Caki2 (cell line): Measurements from ENCODE around the gene TIMM21. TPM values are rescaled to one million over a fixed set of nuclear protein-coding genes. Genes with fewer than 3 reads are reported as not detected.
A peak's percentile ranks its signal among the peaks of the same experiment; 100 is the strongest.

Experiments used
- DNase-seq: peaks from one replicate; pipeline ENCODE4 v3.0.0-alpha.2; 2015; ENCODE audit warnings: low read depth
- in situ Hi-C: cut with HindIII; loops from 2 replicates; pipeline ENCODE4 v1.10.0; 2016; ENCODE audit warnings: low sequenced_read_pairs, low pct_unique_long_range_greater_than_20kb, mixed read lengths
- total RNA-seq: library from RNA; depleted of rRNA; stranded (reverse); fragments of >200 nt; shearing (Covaris generic); gene quantifications from 2 replicates; pipeline ENCODE4 v1.2.3, GENCODE V29; 2014; ENCODE audit warnings: low replicate concordance

Gene TIMM21
- total RNA-seq, 1 experiment from 2014 or later, result 31.9 TPM

DNA sequence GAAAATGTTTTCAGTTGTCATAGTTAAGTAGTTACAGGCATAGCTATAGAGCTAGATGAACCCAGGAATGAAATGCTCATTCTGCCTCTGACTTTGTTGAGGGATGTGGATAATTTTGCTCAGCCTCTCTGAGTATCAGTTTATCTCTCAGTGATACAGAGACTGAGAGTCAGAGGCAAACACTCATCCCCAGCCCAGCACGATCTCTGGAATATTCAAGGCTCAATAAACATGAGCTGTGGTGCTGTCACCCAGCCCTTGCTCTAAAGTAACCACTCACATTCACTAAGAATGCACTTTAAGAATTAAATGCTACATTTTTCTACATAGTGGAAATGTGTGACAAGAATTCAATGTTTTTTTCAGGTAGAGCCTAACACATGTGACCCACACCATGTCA is 30.6 kb downstream of the TIMM21 start:
- in situ Hi-C loops, result no loop called here
- DNase-seq, result no peak

DNA sequence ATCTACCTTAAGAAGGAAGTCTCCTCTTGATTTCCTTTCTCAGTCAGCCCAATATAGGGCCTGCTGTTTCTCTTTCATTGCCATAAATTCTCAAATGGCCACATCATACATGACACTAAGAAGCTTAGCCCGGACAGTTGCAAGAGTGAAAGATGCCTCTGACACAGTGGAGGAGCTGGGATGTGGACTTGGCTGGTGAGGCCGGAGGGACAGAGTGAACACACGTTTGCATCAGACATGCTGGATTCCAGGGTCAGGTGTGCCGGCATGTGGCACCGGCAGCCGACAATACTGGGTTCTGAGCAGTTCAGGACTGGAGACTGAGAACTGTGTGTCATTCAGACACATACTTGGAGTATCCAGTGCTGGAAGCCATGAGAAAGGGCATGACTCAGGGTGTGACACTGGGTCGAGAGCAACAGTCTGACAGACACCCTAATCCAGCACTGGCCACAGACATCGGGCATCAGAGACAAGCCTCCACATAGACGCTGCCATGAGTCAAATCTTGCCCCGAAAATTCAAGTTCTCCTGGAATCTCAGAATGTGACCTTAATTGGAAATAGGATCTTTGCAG is 31.4 kb downstream of the TIMM21 start:
- in situ Hi-C loops, result no loop called here

DNA sequence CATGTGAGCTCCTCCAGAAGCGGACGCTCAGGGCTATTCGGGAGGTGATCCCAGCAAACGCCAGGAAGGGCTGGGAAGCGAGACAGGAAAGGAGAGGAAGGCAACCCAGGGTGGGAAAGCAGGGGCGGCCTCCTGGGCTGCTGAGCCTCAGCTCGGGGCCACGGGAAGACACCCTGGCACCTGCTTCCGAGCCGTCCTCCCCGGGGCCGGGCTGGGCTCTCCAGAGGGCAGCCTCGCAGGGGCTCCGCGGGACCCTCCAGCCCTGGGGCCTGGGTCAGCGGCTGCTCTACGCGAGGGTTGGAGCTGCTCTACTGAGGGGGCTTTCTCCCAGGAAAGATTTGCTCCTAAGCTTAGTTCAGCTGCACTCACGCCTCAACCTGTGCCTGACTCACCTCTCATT is 34.0 kb downstream of the TIMM21 start:
- in situ Hi-C loops, result no loop called here
- DNase-seq, result no peak

More for the DNA sequence above, 31.4 kb downstream of the TIMM21 start:
- DNase-seq, result no peak

DNA sequence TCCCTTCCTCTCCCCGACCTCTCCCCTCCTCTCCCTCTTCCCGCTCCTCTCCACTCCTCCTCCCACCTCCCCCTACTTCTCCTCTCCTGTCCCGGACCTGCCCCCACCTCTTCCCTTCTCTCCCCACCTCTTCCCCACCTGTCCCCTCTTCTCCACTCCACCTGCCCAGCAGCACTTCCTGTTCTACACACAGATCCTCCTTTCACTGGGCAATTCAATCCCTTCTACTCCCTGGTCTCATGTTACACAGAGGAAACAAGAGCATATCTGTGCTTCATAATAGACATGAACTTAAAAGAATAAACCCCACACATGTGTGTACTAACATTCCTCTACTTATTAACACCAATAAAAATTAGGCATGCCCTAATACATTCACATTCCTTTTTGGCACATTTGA is 34.8 kb downstream of the TIMM21 start:
- in situ Hi-C loops, result no loop called here
- no peak for DNase-seq

DNA sequence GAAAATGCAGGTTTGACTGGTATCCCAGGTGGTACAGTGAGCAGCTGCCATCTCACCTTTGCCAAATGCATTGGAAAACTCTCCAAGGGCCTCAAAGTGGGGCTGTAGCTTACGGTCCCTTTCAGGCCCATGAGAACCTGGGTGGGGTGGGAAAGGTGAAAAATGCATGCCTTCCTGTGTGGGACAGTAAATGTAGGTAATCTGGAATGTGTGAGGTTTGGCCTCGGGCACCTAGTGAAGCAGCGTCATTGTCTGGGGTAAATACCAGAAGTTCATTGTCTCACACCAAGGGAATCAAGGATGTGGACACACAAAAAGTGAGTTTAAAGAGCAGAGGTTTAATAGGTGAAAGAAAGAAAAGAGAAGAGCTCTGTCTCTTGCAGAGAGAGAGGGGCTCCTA is 36.6 kb downstream of the TIMM21 start:
- DNase-seq, result no peak
- in situ Hi-C loops, result no loop called here

DNA sequence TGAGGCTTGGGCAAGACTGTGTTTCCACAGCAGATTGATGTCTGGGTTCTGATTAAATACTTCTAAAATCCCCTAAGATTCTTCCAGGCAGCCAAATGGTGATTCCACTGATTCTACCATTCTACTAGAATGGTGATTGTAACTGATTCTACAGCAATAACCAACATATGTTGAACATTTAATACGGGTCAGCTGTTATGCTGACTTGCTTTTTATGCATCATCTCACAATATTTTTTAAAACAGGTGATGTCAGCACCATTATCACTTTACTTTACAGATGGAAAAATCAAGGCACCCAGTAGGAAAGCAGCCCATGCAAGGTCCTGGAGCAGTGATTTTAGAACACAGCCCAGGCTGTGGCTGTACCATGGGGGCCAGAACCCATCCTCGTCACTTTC is 37.5 kb downstream of the TIMM21 start:
- DNase-seq, result no peak
- in situ Hi-C loops, result no loop called here

DNA sequence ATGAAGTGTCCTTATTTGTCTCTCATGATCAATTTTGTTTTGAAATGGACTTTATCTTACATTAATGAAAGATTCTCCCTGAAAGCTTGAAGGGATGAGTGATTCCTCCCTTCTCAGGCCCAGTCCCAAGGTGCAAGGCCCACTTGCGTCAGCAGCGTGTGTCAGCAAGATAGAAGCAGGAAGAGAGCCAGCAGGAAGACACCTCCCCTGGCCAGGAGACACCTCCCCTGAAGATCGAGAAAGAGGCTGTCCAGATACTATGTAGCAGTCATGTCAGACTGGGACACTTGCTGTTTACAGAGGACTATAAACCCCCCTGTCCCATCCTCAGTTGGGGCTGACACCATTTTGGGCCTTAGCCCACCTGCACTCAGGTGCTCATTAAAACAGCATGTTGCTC is 38.3 kb downstream of the TIMM21 start:
- in situ Hi-C loops, result no loop called here

DNA sequence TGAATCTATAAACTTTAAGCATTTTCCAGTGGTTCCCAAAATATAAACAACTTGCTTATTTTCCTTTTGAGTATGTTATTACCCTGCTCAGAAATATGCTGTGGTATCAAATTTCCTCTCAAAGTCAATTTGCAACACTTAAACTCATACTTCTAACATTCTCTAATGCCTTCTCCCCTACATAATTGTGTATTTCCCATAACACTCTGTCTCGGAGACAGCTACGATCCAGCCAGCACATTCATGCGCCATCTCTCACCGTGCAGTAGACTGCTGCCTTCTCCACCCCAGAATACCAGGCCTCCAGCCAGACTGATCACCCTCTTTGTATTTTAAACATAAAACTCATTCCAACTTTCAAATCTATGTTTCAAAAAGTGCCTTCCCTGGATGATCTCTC is 41.8 kb downstream of the TIMM21 start:
- in situ Hi-C loops, result no loop called here
- no peak for DNase-seq

More for the DNA sequence above, 38.3 kb downstream of the TIMM21 start:
- DNase-seq, result no peak

DNA sequence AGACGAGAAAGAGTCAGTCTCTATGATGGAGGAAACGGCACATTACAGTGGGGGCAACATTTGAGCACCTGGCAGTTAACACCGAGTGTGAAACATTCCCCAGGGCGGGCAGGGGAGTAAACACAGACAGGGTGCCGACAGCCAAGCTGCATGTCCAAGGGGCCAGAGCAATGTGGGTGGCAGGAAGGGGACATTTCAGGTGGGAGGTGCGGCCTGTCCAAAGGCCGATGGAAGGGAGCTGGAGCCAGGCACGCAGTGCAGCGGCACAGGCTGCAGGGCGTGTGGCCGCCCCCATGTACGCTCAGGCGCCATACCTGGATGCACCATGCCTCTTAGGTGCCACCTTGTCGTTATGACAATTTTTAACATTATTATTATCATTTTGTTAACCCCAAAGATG is 43.3 kb downstream of the TIMM21 start:
- DNase-seq, result no peak
- in situ Hi-C loops, result no loop called here

DNA sequence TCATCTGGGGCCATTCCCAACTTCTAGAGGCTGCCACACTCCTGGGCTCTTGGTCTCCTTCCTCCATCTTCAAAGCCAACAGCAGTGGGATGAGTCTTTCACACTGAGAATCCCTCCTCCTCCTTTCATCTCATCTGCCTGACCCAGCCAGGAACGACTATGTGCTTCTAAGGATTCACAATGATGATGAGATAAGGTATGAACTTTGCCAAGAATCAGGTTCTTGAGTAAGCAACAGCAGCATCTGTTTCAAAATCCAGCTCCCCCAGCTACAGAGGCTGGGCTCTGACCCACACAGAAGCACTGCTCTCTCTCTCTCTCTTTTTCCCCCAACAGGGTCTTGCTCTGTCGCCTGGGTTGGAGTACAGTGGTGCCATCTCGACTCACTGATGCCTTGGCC is 46.4 kb downstream of the TIMM21 start:
- in situ Hi-C loops, result no loop called here
- DNase-seq, result no peak

DNA sequence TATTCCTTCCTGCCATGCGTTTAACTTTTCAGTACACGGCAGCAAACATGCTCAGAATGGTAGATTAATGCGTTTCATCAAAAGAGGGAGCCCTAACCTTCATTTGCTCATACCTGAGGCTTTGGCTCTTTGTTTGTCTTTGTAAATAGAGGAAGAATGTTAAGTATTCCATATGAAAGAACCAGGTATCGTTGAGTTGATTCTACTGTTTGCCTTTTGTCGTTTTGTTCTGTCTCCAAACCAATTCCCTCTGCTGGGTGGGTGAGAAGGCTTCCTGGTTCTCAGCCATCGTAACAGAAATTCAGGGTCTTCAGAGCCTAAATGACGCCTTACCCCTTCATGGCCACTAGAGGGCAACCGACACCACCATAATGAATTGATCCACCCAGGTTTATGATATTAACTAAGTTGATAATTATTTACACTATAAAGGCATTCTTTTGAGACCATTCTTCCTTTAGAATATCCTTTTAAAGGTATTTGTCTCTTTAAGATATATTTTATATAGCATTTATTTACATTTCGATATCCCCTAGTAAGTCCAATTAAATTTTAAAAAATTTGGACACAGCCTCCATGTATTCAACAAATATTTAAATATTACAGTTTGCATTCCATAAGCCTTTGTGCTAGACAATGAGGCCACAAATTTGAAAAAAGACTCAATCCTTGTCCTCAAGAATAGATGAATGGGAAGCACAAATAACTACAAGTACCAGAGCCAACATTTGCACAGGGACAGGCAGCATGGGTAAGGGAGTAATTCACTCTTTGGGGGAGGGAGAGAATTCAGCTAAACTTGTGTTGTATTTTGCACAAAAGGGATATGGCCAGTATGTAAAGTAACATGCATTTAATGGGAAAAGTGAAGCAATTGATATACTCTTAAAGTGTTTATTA is 48.1 kb downstream of the TIMM21 start:
- peak; percentile 55 for DNase-seq
- in situ Hi-C loops, result no loop called here

DNA sequence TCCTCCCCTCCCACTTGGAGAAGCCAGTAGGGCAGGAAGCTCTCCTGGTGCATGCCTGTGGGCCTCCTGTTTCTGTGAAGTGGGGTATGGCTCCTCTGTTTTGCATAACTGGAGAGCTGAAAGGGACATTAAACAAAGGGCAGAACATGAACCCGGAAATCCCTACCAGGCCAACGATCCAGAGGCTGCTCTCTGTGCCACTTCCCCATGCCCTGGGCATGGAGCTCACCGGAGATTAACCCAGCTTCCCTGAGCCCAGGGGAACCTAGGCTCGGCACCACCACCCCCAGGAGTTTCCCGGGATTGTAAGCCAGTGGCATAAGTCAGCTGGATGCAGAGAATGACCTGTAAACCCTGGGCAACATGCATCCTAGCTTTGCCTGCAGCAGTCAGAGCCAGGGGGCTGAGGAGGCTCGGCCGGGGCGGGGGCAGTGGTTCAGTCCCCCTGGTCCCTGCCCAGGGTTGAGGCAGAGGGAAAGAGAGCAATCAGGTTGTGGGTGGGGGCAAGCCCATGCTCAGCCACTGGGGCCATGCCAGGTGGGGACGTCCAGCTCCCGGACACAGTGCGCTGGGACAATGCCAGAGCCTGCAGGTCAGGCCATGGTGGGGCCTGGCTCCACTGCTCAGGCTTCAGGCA is 49.5 kb downstream of the TIMM21 start:
- DNase-seq, result no peak
- in situ Hi-C loops, result no loop called here

DNA sequence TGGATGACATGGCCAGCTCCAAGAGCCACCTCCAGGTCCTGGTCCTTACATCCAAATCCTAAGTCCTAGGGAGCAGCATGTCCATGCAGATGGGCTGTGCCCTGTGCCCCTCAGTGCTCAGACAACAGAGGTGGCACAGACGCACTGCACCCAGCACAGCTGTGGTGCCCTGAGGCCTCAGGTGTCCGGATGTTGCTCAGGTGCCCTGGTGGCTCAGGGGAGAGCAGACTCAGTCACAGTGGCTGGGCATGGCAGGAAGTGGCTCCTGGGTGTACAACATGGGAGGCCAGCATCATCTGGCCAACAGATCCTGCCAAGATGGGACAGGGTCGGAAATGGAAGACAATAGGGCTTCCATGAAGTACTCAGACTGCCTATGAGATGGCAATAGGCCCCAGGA is 50.1 kb downstream of the TIMM21 start:
- in situ Hi-C loops, result no loop called here
- no peak for DNase-seq

DNA sequence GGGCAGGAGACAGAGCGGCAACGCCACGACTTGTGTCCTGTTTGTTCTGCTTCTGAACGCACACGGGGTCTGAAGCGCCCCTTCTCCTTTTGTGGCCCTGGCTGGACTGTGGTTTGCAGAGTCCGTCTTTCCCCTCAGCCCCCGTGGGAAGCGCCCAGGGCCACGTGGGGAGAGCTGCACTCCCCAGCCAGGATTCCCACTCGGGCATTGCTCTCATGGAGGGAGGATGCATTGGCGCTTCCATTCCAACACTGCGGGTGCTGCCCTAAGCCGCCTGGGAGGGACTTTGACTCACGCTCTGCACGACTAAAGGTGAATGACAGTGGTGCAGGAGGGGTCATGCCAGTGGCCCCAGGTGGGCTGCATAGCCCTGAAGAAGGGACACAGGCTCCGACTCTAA is 52.5 kb downstream of the TIMM21 start:
- DNase-seq, result no peak
- in situ Hi-C loops, result no loop called here

DNA sequence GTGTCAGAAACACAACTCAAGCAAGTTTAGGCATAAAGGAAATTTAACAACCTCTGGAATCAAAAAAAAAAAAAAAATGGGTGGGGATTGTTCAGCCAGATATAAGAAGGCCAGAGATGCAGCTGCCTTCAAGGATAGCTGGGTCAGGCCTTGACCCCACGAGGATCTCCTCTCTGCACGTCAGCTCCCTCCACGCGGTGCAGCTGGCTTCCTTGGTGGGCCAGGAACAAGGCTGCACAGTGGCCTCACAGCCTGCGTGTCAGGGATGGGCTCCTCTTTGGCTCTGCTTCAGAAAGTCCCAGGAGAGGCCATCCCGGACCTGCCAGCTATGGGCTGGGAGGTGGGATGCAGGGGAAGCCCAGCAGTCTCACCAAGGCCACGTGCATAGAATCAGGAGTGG is 55.5 kb downstream of the TIMM21 start:
- in situ Hi-C loops, result no loop called here
- DNase-seq, result no peak

DNA sequence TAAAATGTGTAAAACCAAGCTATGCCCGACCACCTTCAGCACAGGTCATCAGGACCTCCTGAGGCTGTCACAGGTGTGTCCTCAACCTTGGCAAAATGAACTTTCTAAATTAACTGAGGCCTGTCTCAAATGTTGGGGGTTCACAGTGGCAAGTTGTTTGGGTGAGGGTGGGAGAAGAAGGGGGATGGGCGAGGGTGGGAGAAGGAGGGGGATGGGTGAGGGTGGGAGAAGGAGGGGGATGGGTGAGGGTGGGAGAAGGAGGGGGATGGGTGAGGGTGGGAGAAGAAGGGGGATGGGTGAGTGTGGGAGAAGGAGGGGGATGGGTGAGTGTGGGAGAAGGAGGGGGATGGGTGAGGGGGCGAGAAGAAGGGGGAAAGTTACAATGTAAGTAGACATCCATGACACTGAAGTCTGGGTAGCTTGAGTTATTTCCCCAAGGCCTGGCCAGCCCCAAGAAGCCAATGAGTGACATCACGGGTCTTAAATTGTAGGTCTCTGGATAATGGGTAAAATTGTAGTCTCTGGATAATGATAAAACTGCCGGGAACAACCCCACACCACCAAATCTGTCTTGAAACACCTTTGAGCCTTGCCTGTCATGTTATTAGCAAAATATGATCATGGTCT is 56.3 kb downstream of the TIMM21 start:
- DNase-seq, result no peak
- in situ Hi-C loops, result no loop called here
